ENCODE measurements around the gene KRT39.

The KRT39 gene

GRCh38 chr17:40966848-40967247, at the start of gene KRT39:
Gene KRT39, minus strand, starts transcription at chr17:40966948. Its CDS starts 92 bp downstream, at chr17:40966856.
- Mint-ChIP-seq H3K27ac (ENCODE audit: low read depth) (no peak within 1 kb of the TSS), H3K4me1 (peaks cover 5% of the 10 kb centered on the region), H3K9me3 (no peaks in the 10 kb centered on the region), H3K4me3 (no peak within 1 kb of the TSS), H3K36me3 (ENCODE audit: insufficient read depth) (no peaks in the 10 kb centered on the region), H3K27me3 (peaks cover 22% of the 10 kb centered on the region)
- no peak for DNase-seq (ENCODE audit: low spot score in 2 of 2)
- ATAC-seq (replicated peaks; ENCODE audit: extremely low read depth, poor library complexity, severe bottlenecking): no peak

GRCh38 chr17:41015454-41015853, 48.7 kb upstream of the KRT39 start:
- Mint-ChIP-seq H3K36me3 (ENCODE audit: insufficient read depth) (no peaks in the 10 kb centered on the region), H3K4me3 (no peak overlapping the region), H3K27ac (ENCODE audit: low read depth) (no peak overlapping the region), H3K27me3 (peaks cover 26% of the 10 kb centered on the region), H3K9me3 (no peaks in the 10 kb centered on the region), H3K4me1 (no peaks in the 10 kb centered on the region)
- no peak for DNase-seq (ENCODE audit: low spot score in 2 of 2)
- ATAC-seq (replicated peaks; ENCODE audit: extremely low read depth, poor library complexity, severe bottlenecking): no peak

GRCh38 chr17:41013606-41014005, 46.9 kb upstream of the KRT39 start:
- Mint-ChIP-seq H3K27me3 (peaks cover 26% of the 10 kb centered on the region), H3K4me1 (no peaks in the 10 kb centered on the region), H3K27ac (ENCODE audit: low read depth) (no peak overlapping the region), H3K9me3 (no peaks in the 10 kb centered on the region), H3K4me3 (no peak overlapping the region), H3K36me3 (ENCODE audit: insufficient read depth) (no peaks in the 10 kb centered on the region)
- DNase-seq (ENCODE audit: low spot score in 2 of 2) (no peak), ATAC-seq (replicated peaks; ENCODE audit: extremely low read depth, poor library complexity, severe bottlenecking) (no peak)

GRCh38 chr17:41013181-41013580, 46.4 kb upstream of the KRT39 start:
- Mint-ChIP-seq H3K27me3 (peaks cover 26% of the 10 kb centered on the region), H3K4me3 (no peak overlapping the region), H3K9me3 (no peaks in the 10 kb centered on the region), H3K4me1 (no peaks in the 10 kb centered on the region), H3K36me3 (ENCODE audit: insufficient read depth) (no peaks in the 10 kb centered on the region), H3K27ac (ENCODE audit: low read depth) (no peak overlapping the region)
- ATAC-seq (replicated peaks; ENCODE audit: extremely low read depth, poor library complexity, severe bottlenecking): no peak
- no peak for DNase-seq (ENCODE audit: low spot score in 2 of 2)

GRCh38 chr17:41012326-41013120, 45.8 kb upstream of the KRT39 start:
- no peak for ATAC-seq (replicated peaks; ENCODE audit: extremely low read depth, poor library complexity, severe bottlenecking)
- Mint-ChIP-seq H3K36me3 (ENCODE audit: insufficient read depth) (no peaks in the 10 kb centered on the region), H3K27me3 (peaks cover 24% of the 10 kb centered on the region), H3K27ac (ENCODE audit: low read depth) (no peak overlapping the region), H3K4me3 (no peak overlapping the region), H3K9me3 (no peaks in the 10 kb centered on the region), H3K4me1 (no peaks in the 10 kb centered on the region)
- no peak for DNase-seq (ENCODE audit: low spot score in 2 of 2)

- Mint-ChIP-seq H3K27me3 (peaks cover 8% of the 10 kb centered on the region), H3K36me3 (ENCODE audit: insufficient read depth) (no peaks in the 10 kb centered on the region), H3K4me1 (no peaks in the 10 kb centered on the region), H3K4me3 (no peak overlapping the region), H3K9me3 (no peaks in the 10 kb centered on the region), H3K27ac (ENCODE audit: low read depth) (no peak overlapping the region)
- ATAC-seq (replicated peaks; ENCODE audit: extremely low read depth, poor library complexity, severe bottlenecking): no peak
- no peak for DNase-seq (ENCODE audit: low spot score in 2 of 2)
Observed at GRCh38 chr17:41010441-41010840, 43.7 kb upstream of the KRT39 start.

- no peak overlapping the region for H3K4me3 Mint-ChIP-seq
- no peak for DNase-seq (ENCODE audit: low spot score in 2 of 2)
- H3K36me3 Mint-ChIP-seq (ENCODE audit: insufficient read depth): no peaks in the 10 kb centered on the region
- ATAC-seq (replicated peaks; ENCODE audit: extremely low read depth, poor library complexity, severe bottlenecking): no peak
- H3K9me3 Mint-ChIP-seq: no peaks in the 10 kb centered on the region
- H3K4me1 Mint-ChIP-seq: no peaks in the 10 kb centered on the region
- no peak overlapping the region for H3K27ac Mint-ChIP-seq (ENCODE audit: low read depth)
- peaks cover 3% of the 10 kb centered on the region for H3K27me3 Mint-ChIP-seq
Observed at GRCh38 chr17:41009936-41010335, 43.2 kb upstream of the KRT39 start.

- no peak overlapping the region for H3K4me3 Mint-ChIP-seq
- peaks cover 6% of the 10 kb centered on the region for H3K27me3 Mint-ChIP-seq
- ATAC-seq (replicated peaks; ENCODE audit: extremely low read depth, poor library complexity, severe bottlenecking): no peak
- no peaks in the 10 kb centered on the region for H3K36me3 Mint-ChIP-seq (ENCODE audit: insufficient read depth)
- H3K9me3 Mint-ChIP-seq: no peaks in the 10 kb centered on the region
- H3K27ac Mint-ChIP-seq (ENCODE audit: low read depth): no peak overlapping the region
- no peaks in the 10 kb centered on the region for H3K4me1 Mint-ChIP-seq
- DNase-seq (ENCODE audit: low spot score in 2 of 2): no peak
Observed at GRCh38 chr17:41009301-41009760, 42.6 kb upstream of the KRT39 start.

- no peaks in the 10 kb centered on the region for H3K9me3 Mint-ChIP-seq
- H3K4me3 Mint-ChIP-seq: no peak within 1 kb of the TSS
- H3K36me3 Mint-ChIP-seq (ENCODE audit: insufficient read depth): no peaks in the 10 kb centered on the region
- DNase-seq (ENCODE audit: low spot score in 2 of 2) (no peak), ATAC-seq (replicated peaks; ENCODE audit: extremely low read depth, poor library complexity, severe bottlenecking) (no peak)
- no peak within 1 kb of the TSS for H3K27ac Mint-ChIP-seq (ENCODE audit: low read depth)
- H3K4me1 Mint-ChIP-seq: no peaks in the 10 kb centered on the region
- H3K27me3 Mint-ChIP-seq: peaks cover 11% of the 10 kb centered on the region
Observed at GRCh38 chr17:41008811-41009210, 42.1 kb upstream of the KRT39 start, which contains the start of gene KRTAP3-1. Gene KRTAP3-1, minus strand, starts transcription at chr17:41009128. Its CDS starts 54 bp downstream, at chr17:41009074.

GRCh38 chr17:41004397-41004796, 37.6 kb upstream of the KRT39 start:
- Mint-ChIP-seq H3K27me3 (peaks cover 55% of the 10 kb centered on the region), H3K4me3 (no peak overlapping the region), H3K27ac (ENCODE audit: low read depth) (no peak overlapping the region), H3K4me1 (no peaks in the 10 kb centered on the region), H3K9me3 (no peaks in the 10 kb centered on the region), H3K36me3 (ENCODE audit: insufficient read depth) (no peaks in the 10 kb centered on the region)
- ATAC-seq (replicated peaks; ENCODE audit: extremely low read depth, poor library complexity, severe bottlenecking) (no peak), DNase-seq (ENCODE audit: low spot score in 2 of 2) (no peak)

- Mint-ChIP-seq H3K27me3 (peaks cover 60% of the 10 kb centered on the region), H3K4me1 (no peaks in the 10 kb centered on the region), H3K9me3 (no peaks in the 10 kb centered on the region), H3K4me3 (no peak overlapping the region), H3K27ac (ENCODE audit: low read depth) (no peak overlapping the region), H3K36me3 (ENCODE audit: insufficient read depth) (no peaks in the 10 kb centered on the region)
- ATAC-seq (replicated peaks; ENCODE audit: extremely low read depth, poor library complexity, severe bottlenecking) (no peak), DNase-seq (ENCODE audit: low spot score in 2 of 2) (no peak)
Observed at GRCh38 chr17:41003926-41004325, 37.2 kb upstream of the KRT39 start.

- Mint-ChIP-seq H3K4me1 (no peaks in the 10 kb centered on the region), H3K27me3 (peaks cover 71% of the 10 kb centered on the region), H3K4me3 (no peak overlapping the region), H3K27ac (ENCODE audit: low read depth) (no peak overlapping the region), H3K36me3 (ENCODE audit: insufficient read depth) (no peaks in the 10 kb centered on the region), H3K9me3 (no peaks in the 10 kb centered on the region)
- ATAC-seq (replicated peaks; ENCODE audit: extremely low read depth, poor library complexity, severe bottlenecking) (no peak), DNase-seq (ENCODE audit: low spot score in 2 of 2) (no peak)
Observed at GRCh38 chr17:41002814-41003213, 36.1 kb upstream of the KRT39 start.

- no peaks in the 10 kb centered on the region for H3K36me3 Mint-ChIP-seq (ENCODE audit: insufficient read depth)
- peaks cover 81% of the 10 kb centered on the region for H3K27me3 Mint-ChIP-seq
- no peak overlapping the region for H3K4me3 Mint-ChIP-seq
Observed at GRCh38 chr17:41001795-41002194, 35.0 kb upstream of the KRT39 start.

More at GRCh38 chr17:41001795-41002194, 35.0 kb upstream of the KRT39 start:
- no peaks in the 10 kb centered on the region for H3K4me1 Mint-ChIP-seq
- ATAC-seq (replicated peaks; ENCODE audit: extremely low read depth, poor library complexity, severe bottlenecking): no peak
- no peaks in the 10 kb centered on the region for H3K9me3 Mint-ChIP-seq
- no peak overlapping the region for H3K27ac Mint-ChIP-seq (ENCODE audit: low read depth)
- DNase-seq (ENCODE audit: low spot score in 2 of 2): no peak
